ENCODE measurements around the gene CINP. TPM values are rescaled to one million over a fixed set of nuclear protein-coding genes. Genes with fewer than 3 reads are reported as not detected.
"Not testable (repeated sequence)": the region's sequence is repeated elsewhere in the genome, so short reads cannot be mapped to it uniquely, and the experiment has no call there.

Gene CINP
- total RNA-seq, 1 donor, result 51.8 TPM

GRCh38 chr14:102360388-102360787 is 2.3 kb downstream of the CINP start:
- no peak overlapping the region for H3K4me3 ChIP-seq (ENCODE audit: low read depth, low read length)
- DNase-seq (ENCODE audit: low read depth), result no peak
- no peak for TF ChIP-seq CTCF (IDR thresholded peaks at IDR 0.05; ENCODE audit: insufficient read depth, low read depth, low read length)

DNA sequence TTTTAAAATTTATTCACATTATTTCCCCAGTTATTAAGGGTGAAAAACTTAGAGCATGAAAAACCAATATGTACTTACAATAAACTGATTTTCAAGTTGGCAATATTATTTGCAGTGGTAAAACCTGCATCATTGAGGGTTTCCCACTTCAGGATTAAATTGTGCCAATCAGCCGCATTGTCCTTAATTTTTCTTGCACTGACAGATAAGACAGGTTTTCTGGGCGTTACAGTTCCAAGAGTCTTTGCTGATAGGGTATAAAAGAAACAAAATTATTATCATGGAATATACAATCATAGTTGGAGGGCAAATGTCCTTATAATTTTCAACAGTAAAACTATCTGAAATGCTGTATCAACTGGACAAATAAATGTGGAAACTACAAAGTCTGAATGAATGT is 3.3 kb downstream of the CINP start:
- no peak for TF ChIP-seq CTCF (IDR thresholded peaks at IDR 0.05; ENCODE audit: insufficient read depth, low read depth, low read length)
- H3K4me3 ChIP-seq (ENCODE audit: low read depth, low read length), result no peak overlapping the region
- no peak for DNase-seq (ENCODE audit: low read depth)

GRCh38 chr14:102356280-102356679 is 6.4 kb downstream of the CINP start:
- no peak overlapping the region for H3K4me3 ChIP-seq (ENCODE audit: low read depth, low read length)
- no peak for TF ChIP-seq CTCF (IDR thresholded peaks at IDR 0.05; ENCODE audit: insufficient read depth, low read depth, low read length)
- no peak for DNase-seq (ENCODE audit: low read depth)

DNA sequence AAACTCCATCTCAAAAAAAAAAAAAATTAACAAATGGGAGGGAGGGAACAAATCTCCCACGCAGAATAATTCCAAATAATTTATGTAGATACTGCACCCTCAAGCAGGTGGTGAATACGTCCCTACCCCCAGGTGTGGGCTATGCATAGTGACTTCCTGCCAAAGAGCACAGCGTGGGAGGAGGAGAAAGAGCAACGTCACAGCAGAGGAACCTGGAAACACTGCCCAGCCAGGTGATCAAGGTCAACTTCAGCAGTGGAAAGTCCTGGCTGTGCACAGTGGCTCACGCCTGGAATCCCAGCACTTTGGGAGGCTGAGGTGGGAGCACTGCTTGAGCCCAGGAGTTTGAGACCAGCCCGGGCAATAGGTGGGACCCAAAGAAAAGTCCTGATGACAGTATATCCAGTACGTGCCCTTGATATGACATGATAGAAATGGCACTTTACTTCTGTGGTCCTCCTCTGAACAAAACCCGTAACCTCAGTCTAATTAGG is 9.5 kb downstream of the CINP start:
- H3K4me3 ChIP-seq (ENCODE audit: low read depth, low read length), result no peak overlapping the region
- no peak for TF ChIP-seq CTCF (IDR thresholded peaks at IDR 0.05; ENCODE audit: insufficient read depth, low read depth, low read length)
- DNase-seq (ENCODE audit: low read depth), result no peak

GRCh38 chr14:102352213-102352612 is 10.5 kb downstream of the CINP start:
- TF ChIP-seq CTCF (IDR thresholded peaks at IDR 0.05; ENCODE audit: insufficient read depth, low read depth, low read length), result no peak
- no peak overlapping the region for H3K4me3 ChIP-seq (ENCODE audit: low read depth, low read length)
- DNase-seq (ENCODE audit: low read depth), result no peak

DNA sequence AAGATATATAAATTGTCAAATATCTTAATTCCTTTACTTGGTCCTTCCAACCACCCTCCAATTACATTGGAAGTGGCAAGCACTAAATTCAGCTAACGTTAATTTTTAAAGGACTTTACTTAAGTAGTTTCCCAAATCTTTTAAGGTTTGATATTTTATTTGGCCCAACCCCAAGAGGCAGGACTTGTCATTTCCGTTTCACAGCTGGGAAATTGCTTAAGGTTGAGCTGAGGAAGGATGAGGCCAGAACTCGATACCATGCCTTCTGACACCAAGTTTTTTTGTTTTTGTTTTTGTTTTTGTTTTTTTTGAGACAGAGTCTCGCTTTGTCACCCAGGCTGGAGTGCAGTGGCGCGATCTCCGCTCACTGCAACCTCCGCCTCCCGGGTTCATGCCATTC is 11.1 kb downstream of the CINP start:
- H3K4me3 ChIP-seq (ENCODE audit: low read depth, low read length); DNase-seq (ENCODE audit: low read depth): not testable (repeated sequence)

GRCh38 chr14:102351023-102351422 is 11.7 kb downstream of the CINP start:
- no peak for DNase-seq (ENCODE audit: low read depth)
- H3K4me3 ChIP-seq (ENCODE audit: low read depth, low read length), result no peak overlapping the region
- no peak for TF ChIP-seq CTCF (IDR thresholded peaks at IDR 0.05; ENCODE audit: insufficient read depth, low read depth, low read length)
